Measurements from ENCODE around the gene TMEM37. TPM values are rescaled to one million over a fixed set of nuclear protein-coding genes. Genes with fewer than 3 reads are reported as not detected.

The TMEM37 gene
- total RNA-seq, 1 experiment from 2014 or later = 2.3 TPM

GRCh38 chr2:119468154-119468955 is 36.7 kb downstream of the TMEM37 start (continued):
- no peak for TF ChIP-seq TCF7L2 (IDR thresholded peaks at IDR 0.05; ENCODE audit: borderline replicate concordance, extremely low read depth, insufficient read depth, insufficient read length)
- TF ChIP-seq POLR2A (IDR thresholded peaks at IDR 0.05; ENCODE audit: borderline replicate concordance, extremely low read depth, insufficient read depth, insufficient read length) = no peak
- TF ChIP-seq, protein P1, sequence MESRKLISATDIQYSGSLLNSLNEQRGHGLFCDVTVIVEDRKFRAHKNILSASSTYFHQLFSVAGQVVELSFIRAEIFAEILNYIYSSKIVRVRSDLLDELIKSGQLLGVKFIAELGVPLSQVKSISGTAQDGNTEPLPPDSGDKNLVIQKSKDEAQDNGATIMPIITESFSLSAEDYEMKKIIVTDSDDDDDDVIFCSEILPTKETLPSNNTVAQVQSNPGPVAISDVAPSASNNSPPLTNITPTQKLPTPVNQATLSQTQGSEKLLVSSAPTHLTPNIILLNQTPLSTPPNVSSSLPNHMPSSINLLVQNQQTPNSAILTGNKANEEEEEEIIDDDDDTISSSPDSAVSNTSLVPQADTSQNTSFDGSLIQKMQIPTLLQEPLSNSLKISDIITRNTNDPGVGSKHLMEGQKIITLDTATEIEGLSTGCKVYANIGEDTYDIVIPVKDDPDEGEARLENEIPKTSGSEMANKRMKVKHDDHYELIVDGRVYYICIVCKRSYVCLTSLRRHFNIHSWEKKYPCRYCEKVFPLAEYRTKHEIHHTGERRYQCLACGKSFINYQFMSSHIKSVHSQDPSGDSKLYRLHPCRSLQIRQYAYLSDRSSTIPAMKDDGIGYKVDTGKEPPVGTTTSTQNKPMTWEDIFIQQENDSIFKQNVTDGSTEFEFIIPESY (IDR thresholded peaks at IDR 0.05; ENCODE audit: extremely low read depth, insufficient replicate concordance, low read length) = no peak
- TF ChIP-seq JUND (IDR thresholded peaks at IDR 0.05) = no peak
- TF ChIP-seq ELF1 (IDR thresholded peaks at IDR 0.05; ENCODE audit: borderline replicate concordance, low read depth) = no peak
- no peak for TF ChIP-seq EZH2phosphoT487 (IDR thresholded peaks at IDR 0.05; ENCODE audit: borderline replicate concordance)
- no peak for TF ChIP-seq SP1 (IDR thresholded peaks at IDR 0.05; ENCODE audit: low read depth)

GRCh38 chr2:119469131-119469530 is 37.5 kb downstream of the TMEM37 start:
- intact Hi-C loops (cut with micrococcal nuclease) = no loop called here
- H2AFZ ChIP-seq (ENCODE audit: low read depth, low read length, poor library complexity, severe bottlenecking) = no peak overlapping the region

More at GRCh38 chr2:119469131-119469530, 37.5 kb downstream of the TMEM37 start:
- no peak for TF ChIP-seq REST (IDR thresholded peaks at IDR 0.05; ENCODE audit: low read depth)
- no peak for TF ChIP-seq FOSL1 (IDR thresholded peaks at IDR 0.05; ENCODE audit: low read depth)
- TF ChIP-seq SP1 (IDR thresholded peaks at IDR 0.05; ENCODE audit: low read depth) = no peak
- TF ChIP-seq JUND (IDR thresholded peaks at IDR 0.05) = no peak
- no peak for TF ChIP-seq YY1 (IDR thresholded peaks at IDR 0.05; ENCODE audit: extremely low read depth, insufficient replicate concordance, low read depth, low read length)
- TF ChIP-seq SRF (IDR thresholded peaks at IDR 0.05; ENCODE audit: low read depth) = no peak
- TF ChIP-seq EZH2 (IDR thresholded peaks at IDR 0.05) = no peak
- TF ChIP-seq POLR2A (IDR thresholded peaks at IDR 0.05; ENCODE audit: borderline replicate concordance, extremely low read depth, insufficient read depth, insufficient read length) = no peak
- no peak for TF ChIP-seq EGR1 (IDR thresholded peaks at IDR 0.05; ENCODE audit: low read depth)
- no peak for TF ChIP-seq SIN3A (IDR thresholded peaks at IDR 0.05; ENCODE audit: low read depth)
- Histone ChIP-seq H3K9ac (ENCODE audit: low read length) (no peak overlapping the region), H3K4me2 (ENCODE audit: low read length) (no peak overlapping the region), H3K36me3 (ENCODE audit: control insufficient read depth in 1 of 2, insufficient read depth in 2 of 2, low read length in 2 of 2) (no peaks in the 10 kb centered on the region), H3K4me3 (replicated peaks in 1 of 2; ENCODE audit: low read depth in 1 of 2, low read length in 2 of 2) (no peak overlapping the region), H3K79me2 (ENCODE audit: insufficient read depth, low read length) (no peaks in the 10 kb centered on the region), H3K9me3 (ENCODE audit: control insufficient read depth in 1 of 2, insufficient read depth in 1 of 2, low read depth in 1 of 2, low read length in 2 of 2) (no peaks in the 10 kb centered on the region), H3K4me1 (ENCODE audit: control insufficient read depth in 1 of 2, insufficient read depth in 2 of 2, low read length in 2 of 2) (peaks cover 0 to 4% of the 10 kb centered on the region in 2 experiments; a peak in 1 of 4 replicates), H3K27me3 (ENCODE audit: insufficient read depth, low read length) (no peaks in the 10 kb centered on the region), H3K27ac (ENCODE audit: low read depth, low read length) (no peak overlapping the region), H3K9me2 (ENCODE audit: insufficient read depth) (no peaks in the 10 kb centered on the region), H4K20me1 (ENCODE audit: insufficient read depth) (no peaks in the 10 kb centered on the region)
- CTCF ChIA-PET = no interaction called here
- BruUV-seq (replicated peaks) = no TSS peak
- RAD21 ChIA-PET (ENCODE audit: low non-redundant PET in 1 of 2, low total read pairs in 2 of 2, uncharacterized antibody in 2 of 2, unreplicated experiment in 2 of 2) = no interaction called here
- DNase-seq (ENCODE audit: low read depth, low spot score) (no peak), ATAC-seq (no peak)
- POLR2A ChIA-PET = no interaction called here

All from HCT116 (cell line).